ENCODE results near the gene FHIT. TPM values are rescaled to one million over a fixed set of nuclear protein-coding genes. Genes with fewer than 3 reads are reported as not detected.

The FHIT gene
- total RNA-seq, 1 experiment from 2014 or later: 9.8 TPM

- CTCF ChIA-PET: no interaction called here
- H3K9me2 ChIP-seq (ENCODE audit: insufficient read depth): no peaks in the 10 kb centered on the region
- no peaks in the 10 kb centered on the region for H3K27me3 ChIP-seq (ENCODE audit: insufficient read depth, low read depth)
- H3K4me3 ChIP-seq: no peak overlapping the region
- no TSS peak for BruUV-seq (replicated peaks)
- POLR2A ChIA-PET (ENCODE audit: unreplicated experiment): no interaction called here
- H3K36me3 ChIP-seq (ENCODE audit: low read depth): no peaks in the 10 kb centered on the region
- H3K4me1 ChIP-seq (replicated peaks; ENCODE audit: insufficient read depth): no peaks in the 10 kb centered on the region
- no peak overlapping the region for H3K4me2 ChIP-seq
- no peak for DNase-seq
- intact Hi-C loops (cut with micrococcal nuclease; ENCODE audit: unreplicated experiment): no loop called here
- H3F3A ChIP-seq (ENCODE audit: insufficient read depth, low read depth): no peaks in the 10 kb centered on the region
- no peaks in the 10 kb centered on the region for H4K20me1 ChIP-seq (ENCODE audit: insufficient read depth)
- H2AFZ ChIP-seq: no peak overlapping the region
- TF ChIP-seq EZH2 (IDR thresholded peaks at IDR 0.05; ENCODE audit: low read depth): no peak
- no peak for TF ChIP-seq CTCF (conservative IDR thresholded peaks at IDR 0.05)
- no peaks in the 10 kb centered on the region for H3K79me2 ChIP-seq (ENCODE audit: low read depth)
- no peak overlapping the region for H3K27ac ChIP-seq
- H3K9me3 ChIP-seq (ENCODE audit: insufficient read depth, low read depth): no peaks in the 10 kb centered on the region
These were observed 169.7 kb downstream of the FHIT start for GRCh38 chr3:61081554-61081953.

- H3K9me3 ChIP-seq (ENCODE audit: insufficient read depth, low read depth): no peaks in the 10 kb centered on the region
- no peaks in the 10 kb centered on the region for H3K27me3 ChIP-seq (ENCODE audit: insufficient read depth, low read depth)
- no peak overlapping the region for H2AFZ ChIP-seq
- no peak overlapping the region for H3K4me2 ChIP-seq
- no peak for TF ChIP-seq EZH2 (IDR thresholded peaks at IDR 0.05; ENCODE audit: low read depth)
- TF ChIP-seq CTCF (conservative IDR thresholded peaks at IDR 0.05): no peak
- DNase-seq: no peak
- H3K27ac ChIP-seq: no peak overlapping the region
- intact Hi-C loops (cut with micrococcal nuclease; ENCODE audit: unreplicated experiment): no loop called here
- H3K36me3 ChIP-seq (ENCODE audit: low read depth): no peaks in the 10 kb centered on the region
- POLR2A ChIA-PET (ENCODE audit: unreplicated experiment): no interaction called here
- H4K20me1 ChIP-seq (ENCODE audit: insufficient read depth): no peaks in the 10 kb centered on the region
- BruUV-seq (replicated peaks): no TSS peak
- no peaks in the 10 kb centered on the region for H3K79me2 ChIP-seq (ENCODE audit: low read depth)
- no peak overlapping the region for H3K4me3 ChIP-seq
- H3K9me2 ChIP-seq (ENCODE audit: insufficient read depth): no peaks in the 10 kb centered on the region
- CTCF ChIA-PET: no interaction called here
- no peaks in the 10 kb centered on the region for H3F3A ChIP-seq (ENCODE audit: insufficient read depth, low read depth)
- H3K4me1 ChIP-seq (replicated peaks; ENCODE audit: insufficient read depth): no peaks in the 10 kb centered on the region
These were observed 170.4 kb downstream of the FHIT start for GRCh38 chr3:61080737-61081445.

GRCh38 chr3:61078048-61078752 is 173.1 kb downstream of the FHIT start:
- Histone ChIP-seq H4K20me1 (ENCODE audit: insufficient read depth) (no peaks in the 10 kb centered on the region), H3K4me1 (replicated peaks; ENCODE audit: insufficient read depth) (no peaks in the 10 kb centered on the region), H2AFZ (no peak overlapping the region), H3K27me3 (ENCODE audit: insufficient read depth, low read depth) (no peaks in the 10 kb centered on the region), H3K36me3 (ENCODE audit: low read depth) (no peaks in the 10 kb centered on the region), H3K79me2 (ENCODE audit: low read depth) (no peaks in the 10 kb centered on the region), H3K4me2 (no peak overlapping the region), H3K9me3 (ENCODE audit: insufficient read depth, low read depth) (no peaks in the 10 kb centered on the region), H3F3A (ENCODE audit: insufficient read depth, low read depth) (no peaks in the 10 kb centered on the region), H3K9me2 (ENCODE audit: insufficient read depth) (no peaks in the 10 kb centered on the region), H3K27ac (no peak overlapping the region), H3K4me3 (no peak overlapping the region)
- no peak for TF ChIP-seq EZH2 (IDR thresholded peaks at IDR 0.05; ENCODE audit: low read depth)
- no peak for TF ChIP-seq CTCF (conservative IDR thresholded peaks at IDR 0.05)
- ChIA-PET CTCF (interaction anchor here (0.6 kb wide), 1 partner anchor 896 kb away, joined by 3 read pairs; no protein-coding TSS in a partner anchor), POLR2A (ENCODE audit: unreplicated experiment) (no interaction called here)
- BruUV-seq (replicated peaks): no TSS peak
- intact Hi-C loops (cut with micrococcal nuclease; ENCODE audit: unreplicated experiment): no loop called here
- DNase-seq: no peak

Measured in PC-9 (cell line).